ENCODE results near the gene SEMA3F.

Gene SEMA3F

GRCh38 chr3:50164984-50165909, 10.1 kb downstream of the SEMA3F start:
- peak overlapping the region; percentile 75 for H3K27ac ChIP-seq
- TF ChIP-seq CTCF (conservative IDR thresholded peaks at IDR 0.05) = no peak

- no peak for TF ChIP-seq CTCF (conservative IDR thresholded peaks at IDR 0.05)
- H3K27ac ChIP-seq = peak overlapping the region; percentile 75
Observed at GRCh38 chr3:50165910-50166538, 10.9 kb downstream of the SEMA3F start.

GRCh38 chr3:50166620-50167019, 11.5 kb downstream of the SEMA3F start:
- TF ChIP-seq CTCF (conservative IDR thresholded peaks at IDR 0.05) = no peak
- H3K27ac ChIP-seq = peak overlapping the region; percentile 75; the same call in 1 of the 2 replicates

- peak overlapping the region; percentile 75; the same call in 1 of the 2 replicates for H3K27ac ChIP-seq
- TF ChIP-seq CTCF (conservative IDR thresholded peaks at IDR 0.05) = no peak
Observed at GRCh38 chr3:50167069-50167840, 12.1 kb downstream of the SEMA3F start.

GRCh38 chr3:50167841-50168209, 12.7 kb downstream of the SEMA3F start:
- TF ChIP-seq CTCF (conservative IDR thresholded peaks at IDR 0.05) = no peak
- peak overlapping the region; percentile 75; the same call in 1 of the 2 replicates for H3K27ac ChIP-seq

GRCh38 chr3:50168388-50168787, 13.3 kb downstream of the SEMA3F start:
- H3K27ac ChIP-seq = no peak overlapping the region; the same call in 1 of the 2 replicates

More at GRCh38 chr3:50168388-50168787, 13.3 kb downstream of the SEMA3F start:
- TF ChIP-seq CTCF (conservative IDR thresholded peaks at IDR 0.05) = no peak
